Measurements from ENCODE around the gene SF3A2. TPM values are rescaled to one million over a fixed set of nuclear protein-coding genes. Genes with fewer than 3 reads are reported as not detected.

Gene SF3A2
- total and polyA plus RNA-seq, 2 experiments from 2014 or later: 67.7 to 128 TPM

DNA sequence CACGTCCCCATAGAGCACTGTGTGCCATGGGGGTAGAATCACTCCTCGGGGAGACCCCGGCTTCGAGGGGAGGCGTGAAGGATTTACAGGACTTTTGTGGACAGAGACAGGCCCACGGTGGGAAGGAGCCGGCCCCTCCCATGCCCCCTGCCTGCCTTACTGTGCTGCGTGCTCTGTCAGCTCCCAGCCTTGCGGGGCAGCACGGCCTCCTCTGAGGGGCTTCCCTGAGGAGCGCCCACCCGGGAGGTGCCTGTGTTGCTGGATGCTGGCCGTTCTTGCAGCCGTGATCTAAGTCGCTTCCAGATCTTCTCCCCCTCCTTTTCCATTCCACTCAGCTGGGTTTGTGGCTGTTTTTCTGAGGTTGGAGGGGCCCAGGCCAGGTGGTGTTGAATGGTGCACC, 29.6 kb upstream of the SF3A2 start:
- Histone ChIP-seq H3K9me2 (ENCODE audit: insufficient read depth) (no peaks in the 10 kb centered on the region), H3K36me3 (ENCODE audit: insufficient read depth) (peaks cover 5% of the 10 kb centered on the region; the same call in 1 of the 2 replicates), H3K27me3 (ENCODE audit: insufficient read depth) (no peaks in the 10 kb centered on the region), H3K79me2 (replicated peaks; ENCODE audit: insufficient read depth) (0 out of 2 replicates have a peak, but pooled peaks cover 4% of the 10 kb centered on the region), H3K4me1 (ENCODE audit: insufficient read depth) (peaks cover 5% of the 10 kb centered on the region; the same call in 1 of the 2 replicates), H3F3A (replicated peaks; ENCODE audit: low read depth) (no peaks in the 10 kb centered on the region), H3K4me3 (no peak overlapping the region), H3K4me2 (no peak overlapping the region), H4K20me1 (replicated peaks; ENCODE audit: insufficient read depth) (0 out of 2 replicates have a peak, but pooled peaks cover 6% of the 10 kb centered on the region), H2AFZ (no peak overlapping the region), H3K27ac (ENCODE audit: low read depth) (no peak overlapping the region)
- DNase-seq (ENCODE audit: low spot score): no peak
- Mint-ChIP-seq H3K36me3 (ENCODE audit: low read depth) (peaks cover 38% of the 10 kb centered on the region), H3K9me3 (no peaks in the 10 kb centered on the region; the same call in 2 of the 3 replicates), H3K4me1 (peaks cover 3% of the 10 kb centered on the region; the same call in 2 of the 3 replicates), H3K4me3 (no peak overlapping the region), H3K27me3 (ENCODE audit: insufficient read depth, low read depth, poor library complexity) (no peaks in the 10 kb centered on the region), H3K27ac (no peak overlapping the region)
- no peak for TF ChIP-seq POLR2AphosphoS5 (IDR thresholded peaks at IDR 0.05; ENCODE audit: low read depth)
- no peak for TF ChIP-seq ZNF331 (CRISPR knock-in tag; IDR thresholded peaks at IDR 0.05; ENCODE audit: low read depth)
- TF ChIP-seq NANOG (IDR thresholded peaks at IDR 0.05; ENCODE audit: borderline replicate concordance): no peak
- TF ChIP-seq, protein P1, sequence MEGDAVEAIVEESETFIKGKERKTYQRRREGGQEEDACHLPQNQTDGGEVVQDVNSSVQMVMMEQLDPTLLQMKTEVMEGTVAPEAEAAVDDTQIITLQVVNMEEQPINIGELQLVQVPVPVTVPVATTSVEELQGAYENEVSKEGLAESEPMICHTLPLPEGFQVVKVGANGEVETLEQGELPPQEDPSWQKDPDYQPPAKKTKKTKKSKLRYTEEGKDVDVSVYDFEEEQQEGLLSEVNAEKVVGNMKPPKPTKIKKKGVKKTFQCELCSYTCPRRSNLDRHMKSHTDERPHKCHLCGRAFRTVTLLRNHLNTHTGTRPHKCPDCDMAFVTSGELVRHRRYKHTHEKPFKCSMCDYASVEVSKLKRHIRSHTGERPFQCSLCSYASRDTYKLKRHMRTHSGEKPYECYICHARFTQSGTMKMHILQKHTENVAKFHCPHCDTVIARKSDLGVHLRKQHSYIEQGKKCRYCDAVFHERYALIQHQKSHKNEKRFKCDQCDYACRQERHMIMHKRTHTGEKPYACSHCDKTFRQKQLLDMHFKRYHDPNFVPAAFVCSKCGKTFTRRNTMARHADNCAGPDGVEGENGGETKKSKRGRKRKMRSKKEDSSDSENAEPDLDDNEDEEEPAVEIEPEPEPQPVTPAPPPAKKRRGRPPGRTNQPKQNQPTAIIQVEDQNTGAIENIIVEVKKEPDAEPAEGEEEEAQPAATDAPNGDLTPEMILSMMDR (conservative IDR thresholded peaks at IDR 0.05; ENCODE audit: low read depth in 2 of 2): no peak
- no peak for TF ChIP-seq ZNF462 (CRISPR knock-in tag; IDR thresholded peaks at IDR 0.05)
- TF ChIP-seq, protein P2, sequence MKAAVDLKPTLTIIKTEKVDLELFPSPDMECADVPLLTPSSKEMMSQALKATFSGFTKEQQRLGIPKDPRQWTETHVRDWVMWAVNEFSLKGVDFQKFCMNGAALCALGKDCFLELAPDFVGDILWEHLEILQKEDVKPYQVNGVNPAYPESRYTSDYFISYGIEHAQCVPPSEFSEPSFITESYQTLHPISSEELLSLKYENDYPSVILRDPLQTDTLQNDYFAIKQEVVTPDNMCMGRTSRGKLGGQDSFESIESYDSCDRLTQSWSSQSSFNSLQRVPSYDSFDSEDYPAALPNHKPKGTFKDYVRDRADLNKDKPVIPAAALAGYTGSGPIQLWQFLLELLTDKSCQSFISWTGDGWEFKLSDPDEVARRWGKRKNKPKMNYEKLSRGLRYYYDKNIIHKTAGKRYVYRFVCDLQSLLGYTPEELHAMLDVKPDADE (IDR thresholded peaks at IDR 0.05): no peak
- TF ChIP-seq EZH2phosphoT487 (IDR thresholded peaks at IDR 0.05; ENCODE audit: unreplicated experiment): no peak
- no peak for TF ChIP-seq ZNF114 (CRISPR knock-in tag; IDR thresholded peaks at IDR 0.05)
- TF ChIP-seq, protein P3, sequence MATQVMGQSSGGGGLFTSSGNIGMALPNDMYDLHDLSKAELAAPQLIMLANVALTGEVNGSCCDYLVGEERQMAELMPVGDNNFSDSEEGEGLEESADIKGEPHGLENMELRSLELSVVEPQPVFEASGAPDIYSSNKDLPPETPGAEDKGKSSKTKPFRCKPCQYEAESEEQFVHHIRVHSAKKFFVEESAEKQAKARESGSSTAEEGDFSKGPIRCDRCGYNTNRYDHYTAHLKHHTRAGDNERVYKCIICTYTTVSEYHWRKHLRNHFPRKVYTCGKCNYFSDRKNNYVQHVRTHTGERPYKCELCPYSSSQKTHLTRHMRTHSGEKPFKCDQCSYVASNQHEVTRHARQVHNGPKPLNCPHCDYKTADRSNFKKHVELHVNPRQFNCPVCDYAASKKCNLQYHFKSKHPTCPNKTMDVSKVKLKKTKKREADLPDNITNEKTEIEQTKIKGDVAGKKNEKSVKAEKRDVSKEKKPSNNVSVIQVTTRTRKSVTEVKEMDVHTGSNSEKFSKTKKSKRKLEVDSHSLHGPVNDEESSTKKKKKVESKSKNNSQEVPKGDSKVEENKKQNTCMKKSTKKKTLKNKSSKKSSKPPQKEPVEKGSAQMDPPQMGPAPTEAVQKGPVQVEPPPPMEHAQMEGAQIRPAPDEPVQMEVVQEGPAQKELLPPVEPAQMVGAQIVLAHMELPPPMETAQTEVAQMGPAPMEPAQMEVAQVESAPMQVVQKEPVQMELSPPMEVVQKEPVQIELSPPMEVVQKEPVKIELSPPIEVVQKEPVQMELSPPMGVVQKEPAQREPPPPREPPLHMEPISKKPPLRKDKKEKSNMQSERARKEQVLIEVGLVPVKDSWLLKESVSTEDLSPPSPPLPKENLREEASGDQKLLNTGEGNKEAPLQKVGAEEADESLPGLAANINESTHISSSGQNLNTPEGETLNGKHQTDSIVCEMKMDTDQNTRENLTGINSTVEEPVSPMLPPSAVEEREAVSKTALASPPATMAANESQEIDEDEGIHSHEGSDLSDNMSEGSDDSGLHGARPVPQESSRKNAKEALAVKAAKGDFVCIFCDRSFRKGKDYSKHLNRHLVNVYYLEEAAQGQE (IDR thresholded peaks at IDR 0.05; ENCODE audit: unreplicated experiment): no peak
- ATAC-seq: no peak

Measured in GM23338 (cell line).